OCI-M1 (cell line): ENCODE measurements around the gene CCDC57.
A peak's percentile ranks its signal among the peaks of the same experiment; 100 is the strongest.

Source experiments
- DNase-seq: peaks from one replicate; lab custom pipeline; 2025; lab: John Stamatoyannopoulos, UW

CCDC57 gene

DNA sequence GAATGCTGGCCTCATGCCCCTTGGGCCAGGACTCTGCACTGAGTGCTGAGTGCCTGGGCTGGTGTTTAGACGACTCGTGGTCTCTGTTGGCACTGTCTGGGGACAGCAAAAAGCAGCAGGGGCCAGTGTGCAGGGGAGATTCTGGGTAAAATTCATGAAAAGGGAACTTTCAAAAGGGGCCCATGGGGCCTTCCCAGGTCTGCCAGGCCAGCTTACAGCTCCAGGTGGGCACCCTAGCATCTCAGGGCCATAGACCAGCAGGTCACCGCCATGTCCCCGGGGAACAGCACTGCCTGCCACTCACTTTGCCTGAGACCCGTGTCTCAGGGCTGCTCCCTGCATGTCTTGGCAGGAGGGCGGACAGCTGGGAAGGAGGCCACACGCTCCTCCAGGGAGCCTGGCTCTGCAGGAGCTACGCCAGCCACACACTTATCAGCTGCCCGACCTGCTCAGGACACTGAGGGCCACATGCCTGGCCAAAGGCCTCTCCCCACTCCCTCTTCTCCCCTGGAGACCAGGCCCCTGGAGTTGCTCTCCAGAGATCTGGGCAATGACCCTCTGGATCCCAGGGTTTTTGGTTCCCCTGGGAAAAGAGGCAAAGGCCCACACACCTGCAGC, 105.8 kb downstream of the CCDC57 start:
- no peak for DNase-seq

DNA sequence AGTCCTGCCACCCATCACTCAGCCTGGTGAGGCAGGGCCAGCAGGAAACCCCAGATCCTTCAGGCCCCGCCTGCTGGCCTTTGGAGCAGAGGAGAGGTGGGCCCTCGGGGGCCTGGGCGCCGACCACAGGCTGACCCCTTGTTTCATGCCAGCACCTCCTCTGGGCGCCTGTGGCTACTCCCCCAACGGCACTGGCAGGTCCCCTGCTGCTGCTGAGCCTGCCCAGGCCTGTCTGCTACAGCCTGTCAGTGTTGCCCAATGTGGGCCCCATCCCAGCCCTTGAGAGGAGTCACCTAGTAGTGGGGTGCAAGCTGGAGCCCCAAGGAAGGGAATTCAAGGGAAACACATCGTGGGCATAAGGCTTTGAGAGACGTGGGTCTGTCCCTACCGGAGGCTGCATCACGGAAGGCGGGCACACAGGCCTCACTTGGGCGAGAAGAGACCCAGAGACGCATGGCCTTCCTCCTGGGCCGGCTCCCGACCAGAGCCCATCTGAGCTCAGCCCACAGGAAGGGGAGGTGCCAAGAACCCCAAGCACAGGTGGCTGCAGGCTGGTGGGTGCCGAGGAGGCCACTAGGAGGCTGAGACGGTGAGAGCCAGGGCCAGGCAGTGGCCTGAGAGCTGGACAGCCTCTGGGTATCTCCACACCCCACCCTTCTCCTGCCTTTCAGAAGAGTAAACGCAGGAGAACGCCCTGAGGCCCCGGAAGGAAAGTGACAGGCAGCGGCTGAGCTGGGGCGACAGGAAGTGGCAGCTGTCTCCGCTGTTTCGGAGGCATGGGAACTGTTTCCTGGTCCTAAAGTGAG, 106.6 kb downstream of the CCDC57 start:
- DNase-seq, result peak; percentile 79

DNA sequence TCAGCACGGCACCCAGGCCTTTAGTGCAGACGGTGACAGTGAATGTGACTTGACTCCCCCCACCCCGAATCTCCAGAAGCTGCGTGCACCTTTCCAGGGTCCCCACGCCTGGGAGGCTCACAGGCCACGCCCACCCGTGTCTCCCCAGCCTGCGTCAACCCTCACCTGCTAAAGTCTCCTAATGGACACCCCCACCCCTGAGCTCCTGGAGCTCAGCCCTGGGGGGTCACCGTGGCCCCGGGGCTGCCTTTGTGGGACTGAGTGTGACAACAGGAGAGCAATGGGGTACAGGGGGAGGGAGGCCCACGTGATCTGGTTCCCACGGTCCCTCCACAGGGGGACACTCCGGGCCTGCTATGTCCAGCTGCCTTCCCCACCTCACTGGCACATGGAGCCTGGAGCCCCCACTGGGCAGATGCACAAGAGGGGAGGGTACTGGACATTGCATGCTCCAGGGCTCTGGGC, 107.2 kb downstream of the CCDC57 start:
- DNase-seq, result no peak

DNA sequence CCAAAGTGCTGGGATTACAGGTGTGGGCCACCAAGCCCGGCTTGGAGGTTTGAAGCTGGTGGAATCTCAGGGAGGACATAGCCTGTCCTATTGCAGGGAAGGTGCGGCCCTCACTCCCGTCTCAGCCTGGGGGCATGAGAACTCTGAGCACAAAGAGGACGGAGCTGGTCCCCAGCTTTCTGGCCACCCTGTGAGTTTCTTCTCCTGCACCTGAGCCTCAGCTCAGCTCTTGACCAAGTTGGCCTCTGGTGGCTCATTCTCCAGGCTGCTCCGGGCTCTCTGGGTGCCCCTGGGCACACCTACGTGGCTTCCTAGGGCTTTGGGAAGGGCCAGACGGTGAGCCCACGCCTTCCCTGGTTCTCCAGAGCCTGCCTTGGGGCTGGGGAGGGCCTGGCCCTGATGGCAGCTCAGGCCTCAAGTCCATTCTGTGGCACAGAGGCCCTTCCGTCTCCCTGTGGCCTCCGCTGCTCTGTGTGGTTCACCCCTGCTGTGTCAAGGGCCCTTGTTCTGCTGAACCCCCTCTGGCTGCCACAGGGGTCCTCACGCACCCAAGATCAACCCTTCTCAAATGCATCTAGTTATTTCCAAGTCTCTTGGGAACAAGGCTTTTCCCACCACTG, 107.7 kb downstream of the CCDC57 start:
- DNase-seq, result no peak

DNA sequence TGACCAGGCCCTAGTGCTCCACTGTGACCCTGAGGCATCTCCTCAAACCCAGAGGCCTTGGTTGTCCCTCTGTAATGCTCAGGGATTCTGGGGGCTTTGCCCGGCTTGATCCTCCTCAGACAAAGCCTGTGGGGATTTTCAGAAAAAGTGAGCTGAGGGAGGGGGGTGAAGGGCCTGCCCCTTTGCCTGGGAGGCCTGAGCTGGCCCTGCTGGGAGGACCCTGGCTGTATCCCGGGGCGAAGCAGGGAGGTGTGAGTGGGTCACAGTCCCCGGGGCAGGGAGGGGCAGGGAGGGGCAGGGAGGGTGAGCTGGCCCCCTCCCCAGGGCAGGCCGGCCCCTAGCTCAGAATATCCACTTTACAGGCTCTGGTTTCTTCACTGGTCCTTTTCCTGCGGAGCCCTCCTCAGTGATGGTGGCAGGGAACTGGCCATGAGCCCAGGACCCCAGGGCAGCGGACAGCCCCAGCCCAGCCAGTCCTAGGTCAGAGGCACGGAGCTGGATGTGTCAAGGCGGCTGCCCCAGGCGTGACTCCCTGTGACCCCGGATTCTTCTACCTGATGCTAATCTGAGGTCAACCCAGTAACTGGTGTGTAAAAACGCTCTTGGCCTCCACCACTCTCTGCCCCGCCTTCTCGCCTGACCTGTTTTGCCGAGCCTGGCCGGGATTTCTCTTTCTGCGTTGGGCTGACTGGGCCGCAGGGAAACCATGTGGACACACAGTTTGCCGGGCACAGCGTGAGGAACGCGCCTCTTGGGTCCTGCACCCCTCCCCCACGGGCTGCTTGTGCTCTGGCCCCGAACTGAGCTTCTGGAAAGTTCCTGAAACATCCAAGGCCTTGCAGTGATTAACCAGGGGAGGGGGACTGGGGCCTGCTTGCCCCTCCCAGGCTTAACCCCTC, 108.8 kb downstream of the CCDC57 start:
- DNase-seq, result no peak

DNA sequence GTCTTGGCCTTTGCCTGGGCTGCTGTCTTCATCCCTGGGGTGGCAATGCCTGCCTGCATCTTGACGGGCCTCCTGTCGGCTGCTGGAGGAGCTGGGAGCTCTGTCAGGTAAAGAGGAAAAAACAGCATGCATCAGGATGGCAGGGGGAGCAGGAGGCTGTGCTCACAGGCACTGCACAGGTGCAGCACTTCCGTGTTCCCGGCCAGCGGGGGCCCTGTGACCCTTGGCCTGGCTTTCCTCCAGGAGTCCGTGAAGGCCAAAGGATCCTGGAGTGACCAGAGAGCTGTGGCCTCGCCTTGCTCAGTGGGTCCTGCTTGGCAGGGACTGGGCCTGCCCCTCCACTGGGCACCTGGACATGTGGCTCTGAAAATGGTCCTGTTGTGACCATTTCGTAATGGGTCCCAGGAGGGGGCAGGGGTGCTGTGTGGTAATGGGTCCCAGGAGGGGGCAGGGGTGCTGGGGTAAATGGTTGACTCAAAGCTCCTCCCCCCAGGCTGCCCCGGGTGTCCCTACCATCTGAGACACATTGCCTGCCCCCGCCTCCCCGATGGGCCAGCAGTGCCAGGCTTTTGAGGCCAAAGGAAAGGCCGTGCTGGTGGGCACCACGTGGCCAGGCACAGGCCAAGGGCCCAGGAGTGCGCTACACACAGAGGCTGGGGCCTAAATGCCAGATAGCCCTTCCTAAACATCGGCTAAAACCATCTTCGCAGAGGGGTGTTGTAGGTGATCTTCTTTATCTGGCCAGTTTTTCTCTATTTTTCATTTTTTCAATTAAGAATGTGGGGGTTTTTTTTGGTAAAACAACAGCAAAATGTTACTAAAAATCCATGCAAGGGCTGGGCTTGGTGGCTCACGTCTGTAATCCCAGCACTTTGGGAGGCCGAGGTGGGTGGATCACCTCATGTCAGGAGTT, 110.6 kb downstream of the CCDC57 start:
- DNase-seq, result no peak

DNA sequence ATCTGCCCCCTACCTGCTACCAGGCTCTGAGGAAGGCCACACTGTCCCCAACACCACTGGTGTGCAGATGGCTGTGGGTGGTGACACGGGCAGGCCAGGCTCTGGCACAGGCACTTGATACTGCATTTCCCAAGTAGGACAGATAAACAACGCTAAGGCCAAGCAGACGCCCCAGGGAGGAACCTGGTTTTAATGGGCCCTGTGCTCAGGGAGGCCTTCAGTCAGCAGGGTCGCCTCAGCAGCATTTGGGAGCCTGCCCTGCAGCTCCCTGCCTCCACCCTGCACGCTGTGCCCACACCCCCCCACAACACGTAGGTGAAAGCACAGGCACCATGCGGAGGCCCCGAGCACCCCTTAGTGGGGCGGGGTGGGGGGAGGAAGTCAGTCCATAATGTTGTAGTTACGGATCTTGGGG, 111.3 kb downstream of the CCDC57 start:
- DNase-seq, result no peak

DNA sequence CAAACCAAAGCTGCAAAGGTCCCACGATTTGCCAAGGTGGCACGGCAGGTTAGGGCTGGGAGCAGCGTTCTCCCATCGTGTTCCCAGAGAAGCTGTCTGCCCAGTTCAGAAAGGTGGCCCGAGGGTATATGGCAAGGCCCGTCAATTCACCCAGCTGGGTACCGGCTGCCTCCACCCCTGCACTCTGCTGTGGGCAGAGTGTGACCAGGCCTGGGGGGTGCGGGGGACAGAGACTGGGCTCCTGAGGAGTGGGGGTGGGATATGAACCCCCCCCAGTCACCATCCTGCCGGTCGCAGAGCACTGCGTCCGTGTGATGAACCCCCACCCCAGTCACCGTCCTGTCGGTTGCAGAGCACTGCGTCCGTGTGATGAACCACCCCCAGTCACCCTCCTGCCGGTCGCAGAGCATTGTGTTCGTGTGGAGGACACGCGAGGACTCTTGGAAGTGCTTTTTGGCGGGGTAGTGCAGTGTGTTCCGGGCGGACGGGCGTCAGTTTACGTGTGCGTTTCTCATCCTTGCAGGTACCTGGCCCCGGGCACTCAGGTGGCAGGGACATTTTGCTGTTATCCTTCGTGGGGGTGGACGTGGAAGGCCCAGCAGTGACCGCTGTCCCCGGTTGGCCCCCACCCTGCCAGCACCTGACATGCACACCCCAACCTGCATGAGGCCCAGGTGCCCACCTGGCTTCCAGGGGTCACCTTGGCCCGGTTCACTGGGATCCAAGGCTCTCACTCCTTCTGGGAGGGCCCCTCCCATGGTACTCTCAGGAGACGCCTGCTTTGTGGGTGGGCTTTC, 111.9 kb downstream of the CCDC57 start:
- DNase-seq, result no peak

DNA sequence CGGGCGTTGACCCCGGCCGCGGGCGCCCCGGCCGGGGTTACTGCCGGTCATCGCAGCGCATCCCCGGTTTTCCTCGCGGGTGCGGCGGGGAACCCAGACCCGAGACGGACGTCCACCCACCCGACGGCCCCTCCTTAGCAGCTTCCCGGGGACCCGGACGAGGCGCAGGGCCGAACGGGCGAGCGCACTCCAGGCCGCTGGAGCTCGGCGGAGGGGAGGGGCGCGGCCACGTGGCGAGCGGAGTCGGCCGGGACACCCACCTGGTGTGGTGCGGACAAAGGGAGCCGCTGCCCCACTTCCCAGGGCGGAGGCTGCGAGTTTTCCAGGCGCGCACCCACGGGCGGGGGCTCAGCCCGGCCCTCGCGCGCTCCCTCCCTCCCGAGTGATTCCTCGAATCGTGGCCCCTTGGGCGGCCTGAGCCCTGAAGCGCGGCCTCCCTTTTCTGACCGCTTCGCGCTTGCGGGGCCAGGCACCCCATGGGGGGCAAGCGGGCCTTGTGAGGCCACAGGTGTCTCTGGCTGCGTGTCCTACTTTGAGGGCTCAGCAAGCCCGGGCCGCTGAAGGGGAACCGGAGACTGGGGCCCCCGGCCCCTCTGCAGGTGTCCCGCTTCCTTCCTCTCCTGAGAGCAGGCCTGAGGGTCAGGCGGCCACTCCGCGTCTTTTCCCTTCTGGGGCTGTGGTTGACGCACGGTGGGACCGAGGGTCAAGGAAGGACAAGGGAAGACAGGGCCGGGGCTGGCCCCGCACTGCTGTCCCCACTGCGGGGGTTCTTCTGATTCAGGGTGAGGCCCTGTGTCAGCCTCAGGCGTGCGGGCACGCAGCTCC, 113.5 kb downstream of the CCDC57 start:
- DNase-seq, result no peak

DNA sequence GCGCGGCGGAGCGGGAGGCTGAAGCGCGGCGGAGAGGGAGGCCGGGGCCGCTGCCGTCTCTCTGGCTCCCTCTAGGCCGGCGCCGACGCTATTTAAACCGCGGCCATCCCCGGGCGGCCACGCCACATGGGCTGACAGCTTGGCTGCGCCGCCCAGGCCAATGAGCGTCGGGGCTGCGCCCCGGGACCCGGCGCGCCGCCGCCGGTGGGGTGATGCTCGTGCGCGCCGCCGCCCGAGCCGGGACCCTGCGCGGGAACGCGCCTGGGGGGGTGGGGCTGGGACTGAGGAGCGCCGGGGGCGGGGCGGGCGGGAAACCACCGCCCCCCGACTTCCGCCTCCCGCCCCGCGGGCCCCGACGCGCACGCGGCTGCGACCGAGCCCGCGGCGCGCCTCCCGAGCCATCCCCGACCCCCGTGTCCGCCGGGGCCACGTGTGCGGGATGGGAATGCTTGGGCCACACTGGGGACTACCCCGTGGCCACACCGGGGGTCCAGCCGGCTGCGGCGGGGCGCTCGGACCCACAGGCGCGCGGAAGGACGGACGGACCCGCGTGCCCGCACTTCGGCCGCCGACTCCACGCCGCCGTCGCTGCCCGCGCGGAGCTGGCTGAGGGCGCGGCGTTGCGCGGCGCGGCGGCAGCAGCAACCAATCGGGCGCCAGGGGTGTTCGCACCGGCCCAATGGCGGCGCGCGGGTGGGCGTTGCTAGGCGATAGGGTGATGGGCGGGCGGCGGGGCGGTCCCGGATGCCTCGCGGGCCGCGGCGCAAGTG, 114.3 kb downstream of the CCDC57 start, which contains the start of gene FASN:
Gene FASN, minus strand, starts transcription at position 68 of the 770 bp plus-strand sequence. CDS start 1,791 bp downstream, outside the sequence.
- peak; percentile 96 for DNase-seq

DNA sequence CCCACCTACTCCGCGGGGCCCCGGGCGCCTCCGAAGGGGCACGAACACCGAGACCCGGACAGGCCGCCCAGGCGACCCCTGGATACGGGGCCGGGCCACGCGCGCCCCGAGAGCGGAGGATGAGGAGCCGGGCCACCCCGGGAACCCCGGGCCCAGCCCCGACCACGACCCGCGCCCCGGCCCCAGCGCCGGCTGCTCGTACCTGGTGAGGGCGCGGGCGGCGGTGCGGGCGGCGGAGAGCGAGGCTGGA, 114.8 kb downstream of the CCDC57 start:
- DNase-seq, result no peak

DNA sequence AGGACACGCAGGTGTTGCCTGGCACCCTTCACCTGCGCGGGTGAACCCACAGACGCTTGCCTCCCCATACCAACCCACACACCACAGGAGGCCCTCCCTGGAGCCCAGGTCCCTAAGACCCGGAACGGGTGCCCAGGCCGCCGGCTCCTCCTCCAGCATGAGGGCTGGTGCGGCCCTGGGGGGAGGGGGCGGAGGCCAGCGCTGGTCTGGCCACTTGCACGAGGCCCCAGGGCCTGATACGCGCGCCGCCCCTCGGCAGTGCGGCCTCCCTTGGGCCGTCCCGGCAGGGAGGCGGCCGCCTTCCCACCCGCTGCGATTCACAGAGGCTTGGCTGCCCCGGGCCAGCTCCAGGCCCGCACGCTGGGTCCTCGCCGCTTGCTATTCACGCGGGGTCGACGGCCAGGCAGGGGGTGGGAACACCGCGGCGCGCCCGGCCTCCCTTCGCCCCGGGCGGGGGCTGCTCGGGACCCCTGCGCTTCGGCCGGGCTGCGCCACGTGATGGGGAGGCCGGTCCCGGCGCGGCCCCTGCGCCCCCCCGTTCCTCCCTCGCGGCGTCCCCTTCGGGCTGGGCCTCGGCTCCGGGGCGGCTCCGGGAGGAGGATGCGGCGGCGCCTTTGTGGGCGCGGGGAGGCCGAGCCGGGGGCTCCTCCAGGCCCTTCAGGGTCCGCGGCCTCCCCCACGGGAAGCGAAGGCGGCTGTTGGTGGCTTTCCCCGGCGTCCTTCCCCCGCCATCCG, 115.3 kb downstream of the CCDC57 start:
- peak; percentile 74 for DNase-seq

DNA sequence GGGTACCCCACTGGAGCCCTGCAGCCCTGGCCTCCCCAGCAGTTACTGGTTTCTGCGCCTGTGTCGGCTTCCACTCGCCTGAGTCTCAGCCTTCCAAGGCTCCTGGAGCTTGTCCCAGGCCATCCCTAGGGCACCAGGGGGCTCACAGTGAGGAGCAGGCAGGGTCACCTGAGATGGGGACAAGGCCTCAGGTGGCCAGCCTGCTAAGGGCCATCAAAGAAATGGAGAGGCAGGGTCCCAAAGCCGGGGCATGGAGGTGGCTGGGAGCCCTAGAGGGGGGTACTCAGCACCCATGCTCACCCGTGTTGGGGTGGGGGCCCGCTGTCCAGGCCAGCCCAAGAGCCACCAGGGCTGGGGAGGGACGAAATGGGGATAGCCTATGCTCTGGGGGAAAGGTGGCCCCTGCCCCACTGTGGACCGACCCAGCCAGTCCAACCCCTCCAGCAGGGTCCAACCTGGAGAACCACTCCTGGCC, 115.9 kb downstream of the CCDC57 start:
- no peak for DNase-seq

DNA sequence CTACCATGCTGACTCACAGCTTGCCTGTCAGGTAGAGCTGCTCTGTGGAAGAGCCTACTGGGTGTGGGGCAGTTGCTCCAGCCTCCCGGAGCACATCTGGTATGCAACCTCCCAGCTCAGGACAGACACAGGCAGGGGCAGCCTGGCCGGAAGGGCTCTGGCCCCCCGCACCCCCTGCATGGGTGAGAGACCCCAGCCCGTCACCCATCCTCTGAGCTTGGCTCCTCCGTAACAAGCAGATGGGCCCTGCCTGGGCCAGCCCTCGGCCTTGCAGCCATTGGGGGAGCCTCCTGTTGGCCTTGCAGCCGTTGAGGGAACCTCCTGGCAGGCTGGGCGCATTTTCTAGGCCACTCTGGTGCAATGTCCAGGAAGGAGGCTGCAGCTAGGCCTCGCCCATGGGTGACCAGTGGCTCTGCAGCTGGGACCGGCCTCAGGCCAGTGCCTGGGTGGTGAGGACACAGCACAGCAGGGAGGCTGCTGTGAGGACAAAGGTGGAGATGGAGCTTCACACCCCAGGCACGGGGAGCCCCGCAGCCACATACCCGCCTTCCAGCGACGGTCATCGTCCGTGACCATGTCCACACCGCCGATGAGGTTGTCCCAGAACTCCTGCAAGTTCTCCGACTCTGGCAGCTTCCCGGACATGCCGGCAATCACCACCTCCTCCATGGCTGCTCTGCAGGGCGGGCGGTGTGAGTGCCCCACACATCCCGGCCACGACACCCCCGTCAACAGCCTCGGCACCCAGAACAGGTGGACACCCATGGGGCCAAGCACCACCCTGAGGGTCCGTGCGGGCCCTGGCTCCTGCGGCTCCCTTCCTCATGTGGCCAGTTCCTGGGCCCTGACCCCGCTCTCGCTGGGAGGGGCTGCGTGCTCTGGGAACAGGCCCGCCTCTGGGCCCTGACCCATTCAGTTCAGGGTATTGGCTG, 116.6 kb downstream of the CCDC57 start:
- DNase-seq, result no peak

DNA sequence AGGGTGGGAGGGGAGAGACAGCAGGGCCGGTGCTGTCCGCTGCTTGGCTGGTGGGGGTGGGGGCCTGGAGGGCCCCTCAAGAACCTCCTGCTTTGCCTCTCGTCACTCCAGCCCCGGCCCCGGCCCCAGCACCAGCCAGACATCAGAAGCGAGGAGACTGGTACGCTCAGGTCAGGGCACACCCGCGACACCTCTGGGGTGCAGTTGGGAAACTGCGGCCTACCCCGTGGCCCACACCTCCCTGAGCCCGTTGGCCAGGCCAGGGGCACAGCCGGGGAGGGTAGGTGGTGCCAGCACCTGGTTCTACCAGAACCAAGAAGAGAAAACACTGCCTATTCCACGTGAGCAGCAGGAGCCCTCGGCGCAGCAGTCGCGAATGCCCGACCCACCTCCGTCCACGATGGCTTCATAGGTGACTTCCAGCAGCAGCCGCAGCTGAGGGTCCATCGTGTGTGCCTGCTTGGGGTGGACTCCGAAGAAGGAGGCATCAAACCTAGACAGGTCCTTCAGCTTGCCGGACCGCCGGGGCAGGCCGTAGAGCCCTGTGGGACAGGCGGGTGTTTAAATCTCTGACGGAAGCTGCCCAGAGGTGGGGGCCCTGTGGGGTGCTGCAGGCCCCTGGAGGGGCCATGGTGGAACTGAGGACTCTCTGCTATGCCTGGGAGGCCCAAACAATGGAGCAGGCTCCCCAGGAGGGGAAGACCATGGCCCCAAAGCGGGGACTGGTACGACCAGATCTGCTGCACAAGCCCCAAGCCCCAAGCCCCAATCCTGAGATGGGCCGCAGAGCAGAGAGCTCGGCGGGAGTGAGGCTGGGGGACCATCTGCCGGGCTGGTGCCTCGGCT, 117.5 kb downstream of the CCDC57 start:
- no peak for DNase-seq
